Measurements from ENCODE around the gene LRRC7.
A peak's percentile ranks its signal among the peaks of the same experiment; 100 is the strongest.

LRRC7 gene

GRCh38 chr1:70156529-70157120 lies 588.9 kb downstream of the LRRC7 start:
- Mint-ChIP-seq H3K27me3 (no peaks in the 10 kb centered on the region), H3K4me1 (no peaks in the 10 kb centered on the region), H3K9me3 (no peaks in the 10 kb centered on the region), H3K4me3 (no peak overlapping the region), H3K27ac (no peak overlapping the region)
- no peak for ATAC-seq
- DNase-seq: no peak

GRCh38 chr1:70164350-70164749 lies 596.6 kb downstream of the LRRC7 start:
- Mint-ChIP-seq H3K27ac (no peak overlapping the region), H3K27me3 (no peaks in the 10 kb centered on the region), H3K4me3 (no peak overlapping the region), H3K4me1 (peaks cover under 1% of the 10 kb centered on the region), H3K9me3 (no peaks in the 10 kb centered on the region)
- no peak for ATAC-seq
- no peak for DNase-seq

GRCh38 chr1:70168283-70168682 lies 600.6 kb downstream of the LRRC7 start:
- no peaks in the 10 kb centered on the region for H3K9me3 Mint-ChIP-seq
- H3K4me1 Mint-ChIP-seq: peaks cover 10% of the 10 kb centered on the region
- ATAC-seq (no peak), DNase-seq (no peak)
- no peak overlapping the region for H3K27ac Mint-ChIP-seq
- no peak overlapping the region for H3K4me3 Mint-ChIP-seq
- no peaks in the 10 kb centered on the region for H3K27me3 Mint-ChIP-seq

- ATAC-seq (peak; percentile 42), DNase-seq (no peak)
- Mint-ChIP-seq H3K4me3 (no peak overlapping the region), H3K9me3 (no peaks in the 10 kb centered on the region), H3K4me1 (peaks cover 10% of the 10 kb centered on the region), H3K27ac (peak overlapping the region in 1 of 2 donors; percentile 27), H3K27me3 (no peaks in the 10 kb centered on the region)
Observed at GRCh38 chr1:70169018-70169839, 601.5 kb downstream of the LRRC7 start.

- no peak for ATAC-seq
- H3K27ac Mint-ChIP-seq: no peak overlapping the region
- no peaks in the 10 kb centered on the region for H3K9me3 Mint-ChIP-seq
- no peak overlapping the region for H3K4me3 Mint-ChIP-seq
- DNase-seq: no peak
- no peaks in the 10 kb centered on the region for H3K27me3 Mint-ChIP-seq
- peaks cover 10% of the 10 kb centered on the region for H3K4me1 Mint-ChIP-seq
Observed at GRCh38 chr1:70171512-70171911, 603.8 kb downstream of the LRRC7 start.
